PC-3 (cell line): ENCODE measurements around the gene CENPV. TPM values are rescaled to one million over a fixed set of nuclear protein-coding genes. Genes with fewer than 3 reads are reported as not detected.

ENCODE experiments used
- ATAC-seq: fragments of 200-7000 bp; cut with Tn5 transposase; 2 replicates; pipeline ENCODE4 v1.9.1; 2020; ENCODE audit warnings: mild to moderate bottlenecking, moderate library complexity
- BruUV-seq: library from RNA; stranded (reverse); fragments of 400-500 nt; replicated peaks from 2 replicates; lab custom pipeline; 2021; lab: Mats Ljungman, UMichigan
- CTCF ChIA-PET: fragments of 300-600 bp; sonication (Branson Sonifier 250); formaldehyde crosslinking; loops from one replicate; lab custom pipeline; 2022; ENCODE audit warnings: antibody characterized with exemption; lab: Charles Lee
- POLR2A ChIA-PET: fragments of 300-600 bp; sonication (Branson Sonifier 250); formaldehyde crosslinking; loops from one replicate; lab custom pipeline; 2022; ENCODE audit warnings: antibody characterized with exemption; ENCODE audit not compliant: unreplicated experiment; lab: Charles Lee
- DNase-seq: peaks from one replicate; pipeline ENCODE4 v3.0.0-alpha.2; 2015
- H2AFZ ChIP-seq: fragments of 300-600 bp; sonication (generic); 2 replicates; pipeline ENCODE4 v1.6.0; 2016; ENCODE audit warnings: antibody characterized with exemption, low read length
- H3F3A ChIP-seq: fragments of 300-600 bp; sonication (generic); one replicate; pipeline ENCODE4 v1.6.0; 2017; ENCODE audit warnings: antibody characterized with exemption, low read length, control low read depth, mild to moderate bottlenecking; ENCODE audit not compliant: unreplicated experiment
- H3K27ac ChIP-seq: fragments of 300-600 bp; sonication (generic); 2 replicates; pipeline ENCODE4 v1.5.1; 2016; ENCODE audit warnings: mild to moderate bottlenecking, low read length
- H3K27me3 ChIP-seq: fragments of 300-600 bp; sonication (generic); 2 replicates; pipeline ENCODE4 v1.6.1; 2016; ENCODE audit warnings: low read length, mixed read lengths
- H3K36me3 ChIP-seq: fragments of 300-600 bp; sonication (generic); 2 replicates; pipeline ENCODE4 v1.6.1; 2016; ENCODE audit warnings: low read depth, mixed run types, low read length, mixed read lengths
- H3K4me1 ChIP-seq: fragments of 300-600 bp; sonication (generic); 2 replicates; pipeline ENCODE4 v1.5.1; 2016; ENCODE audit warnings: low read length; ENCODE audit not compliant: insufficient read depth
- H3K4me2 ChIP-seq: fragments of 300-600 bp; sonication (generic); 2 replicates; pipeline ENCODE4 v1.6.0; 2016; ENCODE audit warnings: low read length
- H3K4me3 ChIP-seq: fragments of 300-600 bp; sonication (generic); 2 replicates; pipeline ENCODE4 v1.5.1; 2016; ENCODE audit warnings: mild to moderate bottlenecking, low read length, mixed read lengths
- H3K79me2 ChIP-seq: fragments of 300-600 bp; sonication (generic); 2 replicates; pipeline ENCODE4 v1.6.1; 2017; ENCODE audit warnings: low read length, mixed read lengths
- H3K9ac ChIP-seq: fragments of 300-600 bp; sonication (generic); 2 replicates; pipeline ENCODE4 v1.6.0; 2016; ENCODE audit warnings: mild to moderate bottlenecking, low read length
- H3K9me2 ChIP-seq: fragments of 300-600 bp; sonication (generic); replicated peaks from 2 replicates; pipeline ENCODE4 v1.6.1; 2016; ENCODE audit warnings: mixed run types, low read length, mixed read lengths
- H3K9me3 ChIP-seq: fragments of 300-600 bp; sonication (generic); 2 replicates; pipeline ENCODE4 v1.6.1; 2016; ENCODE audit warnings: low read length, mixed read lengths
- H4K20me1 ChIP-seq: fragments of 300-600 bp; sonication (generic); 2 replicates; pipeline ENCODE4 v1.6.1; 2016; ENCODE audit warnings: low read length, mixed read lengths
- EZH2 ChIP-seq: fragments of 300-600 bp; sonication (generic); IDR thresholded peaks from one replicate; pipeline ENCODE4 v1.6.1; 2017; ENCODE audit warnings: antibody characterized with exemption, mild to moderate bottlenecking, low read length; ENCODE audit not compliant: unreplicated experiment
- EZH2phosphoT487 ChIP-seq: fragments of 300-600 bp; sonication (generic); IDR thresholded peaks from 2 replicates; pipeline ENCODE4 v1.6.1; 2018; ENCODE audit warnings: mild to moderate bottlenecking, antibody characterized with exemption, low read length, borderline replicate concordance
- intact Hi-C: fragments of 100-400 bp; cut with micrococcal nuclease; formaldehyde crosslinking; loops from 2 replicates; pipeline ENCODE4 v1.9.0; 2023
- total RNA-seq: library from RNA; depleted of rRNA; stranded (reverse); fragments of >200 nt; gene quantifications from 2 replicates; pipeline ENCODE4 v1.2.3, GENCODE V29; 2014
- TF ChIP-seq, protein P1 (sequence below): fragments of 300-600 bp; sonication (generic); conservative IDR thresholded peaks from 2 replicates; pipeline ENCODE4 v1.5.1; 2017; ENCODE audit warnings: antibody characterized with exemption, low read depth, mild to moderate bottlenecking, low read length

Gene CENPV
- total RNA-seq, 1 experiment from 2014 or later = not detected

GRCh38 chr17:16327018-16327417 lies 26.3 kb downstream of the CENPV start:
- H3K9me3 ChIP-seq = no peaks in the 10 kb centered on the region
- ChIA-PET CTCF (no interaction called here), POLR2A (no interaction called here)
- H3K36me3 ChIP-seq = peaks cover 23% of the 10 kb centered on the region; the same call in 1 of the 2 replicates
- no peak for ATAC-seq
- no peaks in the 10 kb centered on the region for H3F3A ChIP-seq
- no peaks in the 10 kb centered on the region for H4K20me1 ChIP-seq
- H3K4me1 ChIP-seq = peaks cover 13% of the 10 kb centered on the region
- BruUV-seq = no TSS peak
- intact Hi-C loops = no loop called here
- H3K9me2 ChIP-seq = no peaks in the 10 kb centered on the region
- H3K27ac ChIP-seq = no peak overlapping the region
- H3K4me3 ChIP-seq = no peak overlapping the region
- H3K79me2 ChIP-seq = no peaks in the 10 kb centered on the region
- no peak overlapping the region for H2AFZ ChIP-seq
- H3K4me2 ChIP-seq = no peak overlapping the region
- no peak for DNase-seq
- H3K9ac ChIP-seq = no peak overlapping the region
- TF ChIP-seq, protein P1, sequence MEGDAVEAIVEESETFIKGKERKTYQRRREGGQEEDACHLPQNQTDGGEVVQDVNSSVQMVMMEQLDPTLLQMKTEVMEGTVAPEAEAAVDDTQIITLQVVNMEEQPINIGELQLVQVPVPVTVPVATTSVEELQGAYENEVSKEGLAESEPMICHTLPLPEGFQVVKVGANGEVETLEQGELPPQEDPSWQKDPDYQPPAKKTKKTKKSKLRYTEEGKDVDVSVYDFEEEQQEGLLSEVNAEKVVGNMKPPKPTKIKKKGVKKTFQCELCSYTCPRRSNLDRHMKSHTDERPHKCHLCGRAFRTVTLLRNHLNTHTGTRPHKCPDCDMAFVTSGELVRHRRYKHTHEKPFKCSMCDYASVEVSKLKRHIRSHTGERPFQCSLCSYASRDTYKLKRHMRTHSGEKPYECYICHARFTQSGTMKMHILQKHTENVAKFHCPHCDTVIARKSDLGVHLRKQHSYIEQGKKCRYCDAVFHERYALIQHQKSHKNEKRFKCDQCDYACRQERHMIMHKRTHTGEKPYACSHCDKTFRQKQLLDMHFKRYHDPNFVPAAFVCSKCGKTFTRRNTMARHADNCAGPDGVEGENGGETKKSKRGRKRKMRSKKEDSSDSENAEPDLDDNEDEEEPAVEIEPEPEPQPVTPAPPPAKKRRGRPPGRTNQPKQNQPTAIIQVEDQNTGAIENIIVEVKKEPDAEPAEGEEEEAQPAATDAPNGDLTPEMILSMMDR = no peak
- TF ChIP-seq EZH2 (no peak), EZH2phosphoT487 (no peak)
- no peaks in the 10 kb centered on the region for H3K27me3 ChIP-seq

GRCh38 chr17:16325964-16326363 lies 27.3 kb downstream of the CENPV start:
- Histone ChIP-seq H3K9ac (no peak overlapping the region), H4K20me1 (no peaks in the 10 kb centered on the region), H3K27me3 (no peaks in the 10 kb centered on the region), H3K9me2 (no peaks in the 10 kb centered on the region), H3K4me1 (peaks cover 13% of the 10 kb centered on the region), H3K4me3 (no peak overlapping the region), H3F3A (no peaks in the 10 kb centered on the region), H2AFZ (no peak overlapping the region), H3K4me2 (no peak overlapping the region), H3K36me3 (peaks cover 23% of the 10 kb centered on the region; the same call in 1 of the 2 replicates), H3K79me2 (no peaks in the 10 kb centered on the region), H3K27ac (no peak overlapping the region), H3K9me3 (no peaks in the 10 kb centered on the region)
- TF ChIP-seq, protein P1 = no peak
- no peak for TF ChIP-seq EZH2phosphoT487
- no peak for TF ChIP-seq EZH2
- no TSS peak for BruUV-seq
- ATAC-seq = no peak
- ChIA-PET POLR2A (no interaction called here), CTCF (no interaction called here)
- intact Hi-C loops = no loop called here
- DNase-seq = no peak

GRCh38 chr17:16322636-16323035 lies 30.6 kb downstream of the CENPV start:
- H3K36me3 ChIP-seq = peaks cover 23% of the 10 kb centered on the region; the same call in 1 of the 2 replicates
- no peaks in the 10 kb centered on the region for H4K20me1 ChIP-seq
- TF ChIP-seq EZH2phosphoT487 = no peak
- TF ChIP-seq EZH2 = no peak
- no peaks in the 10 kb centered on the region for H3K4me1 ChIP-seq
- intact Hi-C loops = no loop called here
- CTCF ChIA-PET = no interaction called here
- H3K79me2 ChIP-seq = no peaks in the 10 kb centered on the region
- H3K4me3 ChIP-seq = no peak overlapping the region
- no peak overlapping the region for H3K9ac ChIP-seq
- DNase-seq (no peak), ATAC-seq (no peak)
- no peak overlapping the region for H3K4me2 ChIP-seq
- no peaks in the 10 kb centered on the region for H3K9me3 ChIP-seq
- H3F3A ChIP-seq = no peaks in the 10 kb centered on the region
- no peak overlapping the region for H3K27ac ChIP-seq
- BruUV-seq = no TSS peak
- no peak overlapping the region for H2AFZ ChIP-seq
- no peaks in the 10 kb centered on the region for H3K9me2 ChIP-seq
- no peaks in the 10 kb centered on the region for H3K27me3 ChIP-seq
- POLR2A ChIA-PET = no interaction called here
